Measurements from ENCODE around the gene TIMM22. TPM values are rescaled to one million over a fixed set of nuclear protein-coding genes. Genes with fewer than 3 reads are reported as not detected.

The TIMM22 gene
- polyA plus RNA-seq, 4 donors, result 6.9 to 9.4 (median 8.0) TPM

- FAIRE-seq, result no peak
- Histone ChIP-seq H3K27me3 (ENCODE audit: control insufficient read depth in 3 of 3, insufficient read depth in 3 of 3, low read length in 3 of 3) (peaks cover 0 to 27% (median 5%) of the 10 kb centered on the region in 3 donors), H3K36me3 (ENCODE audit: control insufficient read depth in 3 of 3, insufficient read depth in 2 of 3, low read depth in 1 of 3, low read length in 3 of 3) (peaks cover 0 to 2% (median 0%) of the 10 kb centered on the region in 3 donors), H3K27ac (ENCODE audit: low read depth in 1 of 3, low read length in 2 of 3) (no peak overlapping the region), H3K4me1 (ENCODE audit: control insufficient read depth in 3 of 3, insufficient read depth in 2 of 3, low read depth in 1 of 3, low read length in 2 of 3) (peaks cover 0 to 12% (median 0%) of the 10 kb centered on the region in 3 donors), H3K9me3 (ENCODE audit: control insufficient read depth in 2 of 2, insufficient read depth in 1 of 2, low read depth in 1 of 2, low read length in 1 of 2) (peaks cover 0 to 2% of the 10 kb centered on the region in 2 donors), H3K4me3 (ENCODE audit: low read depth in 1 of 3, low read length in 3 of 3) (no peak overlapping the region)
- no peak for DNase-seq
- 79 to 86% (median 84%) methylated on average over 6 of the region's 6 CpGs for WGBS, 3 donors
Measured at GRCh38 chr17:976312-976711, 20.6 kb upstream of the TIMM22 start.

- 72 to 78% (median 74%) methylated on average over 6 of the region's 6 CpGs for WGBS, 3 donors
- no peak for FAIRE-seq
- Histone ChIP-seq H3K36me3 (ENCODE audit: control insufficient read depth in 3 of 3, insufficient read depth in 2 of 3, low read depth in 1 of 3, low read length in 3 of 3) (peaks cover 0 to 2% (median 0%) of the 10 kb centered on the region in 3 donors), H3K27me3 (ENCODE audit: control insufficient read depth in 3 of 3, insufficient read depth in 3 of 3, low read length in 3 of 3) (peaks cover 0 to 26% (median 5%) of the 10 kb centered on the region in 3 donors), H3K27ac (ENCODE audit: low read depth in 1 of 3, low read length in 2 of 3) (peak overlapping the region in 1 of 3 donors; percentile 22), H3K4me3 (ENCODE audit: low read depth in 1 of 3, low read length in 3 of 3) (peak overlapping the region in 1 of 3 donors; percentile 58), H3K9me3 (ENCODE audit: control insufficient read depth in 2 of 2, insufficient read depth in 1 of 2, low read depth in 1 of 2, low read length in 1 of 2) (peaks cover 0 to 2% of the 10 kb centered on the region in 2 donors), H3K4me1 (ENCODE audit: control insufficient read depth in 3 of 3, insufficient read depth in 2 of 3, low read depth in 1 of 3, low read length in 2 of 3) (peaks cover 0 to 12% (median 0%) of the 10 kb centered on the region in 3 donors)
- DNase-seq, result no peak
Measured at GRCh38 chr17:977166-977565, 19.8 kb upstream of the TIMM22 start.

GRCh38 chr17:978103-979093, 18.5 kb upstream of the TIMM22 start:
- FAIRE-seq (no peak), DNase-seq (peak in 1 of 2 donors; percentile 42)
- H3K27ac ChIP-seq (ENCODE audit: low read depth in 1 of 3, low read length in 2 of 3), result peak overlapping the region in 2 of 3 donors; percentile 41 to 48
- 3 to 5% (median 4%) methylated on average over 45 to 72 of the region's 72 CpGs for WGBS, 3 donors
- no peaks in the 10 kb centered on the region for H3K36me3 ChIP-seq (ENCODE audit: control insufficient read depth in 3 of 3, insufficient read depth in 2 of 3, low read depth in 1 of 3, low read length in 3 of 3)
- peaks cover 0 to 26% (median 5%) of the 10 kb centered on the region in 3 donors for H3K27me3 ChIP-seq (ENCODE audit: control insufficient read depth in 3 of 3, insufficient read depth in 3 of 3, low read length in 3 of 3)
- no peaks in the 10 kb centered on the region for H3K9me3 ChIP-seq (ENCODE audit: control insufficient read depth in 2 of 2, insufficient read depth in 1 of 2, low read depth in 1 of 2, low read length in 1 of 2)
- H3K4me1 ChIP-seq (ENCODE audit: control insufficient read depth in 3 of 3, insufficient read depth in 2 of 3, low read depth in 1 of 3, low read length in 2 of 3), result peaks cover 0 to 12% (median 0%) of the 10 kb centered on the region in 3 donors
- H3K4me3 ChIP-seq (ENCODE audit: low read depth in 1 of 3, low read length in 3 of 3), result peak overlapping the region; percentile 32 to 58 (median 41)

GRCh38 chr17:979212-979538, 17.8 kb upstream of the TIMM22 start:
- peak overlapping the region in 2 of 3 donors; percentile 42 to 54 for H3K27ac ChIP-seq (ENCODE audit: low read depth in 1 of 3, low read length in 2 of 3)
- 0 to 1% (median 1%) methylated on average over 8 to 42 of the region's 42 CpGs for WGBS, 3 donors
- H3K36me3 ChIP-seq (ENCODE audit: control insufficient read depth in 3 of 3, insufficient read depth in 2 of 3, low read depth in 1 of 3, low read length in 3 of 3), result no peaks in the 10 kb centered on the region

GRCh38 chr17:979539-980405, 17.2 kb upstream of the TIMM22 start, which contains the start of gene NXN:
Gene NXN (minus strand): TSS chr17:979776.
- peak; percentile 63 to 87 for DNase-seq
- H3K9me3 ChIP-seq (ENCODE audit: control insufficient read depth in 2 of 2, insufficient read depth in 1 of 2, low read depth in 1 of 2, low read length in 1 of 2), result no peaks in the 10 kb centered on the region
- H3K4me1 ChIP-seq (ENCODE audit: control insufficient read depth in 3 of 3, insufficient read depth in 2 of 3, low read depth in 1 of 3, low read length in 2 of 3), result peaks cover 0 to 12% (median 0%) of the 10 kb centered on the region in 3 donors
- peaks cover 0 to 26% (median 5%) of the 10 kb centered on the region in 3 donors for H3K27me3 ChIP-seq (ENCODE audit: control insufficient read depth in 3 of 3, insufficient read depth in 3 of 3, low read length in 3 of 3)
- no peaks in the 10 kb centered on the region for H3K36me3 ChIP-seq (ENCODE audit: control insufficient read depth in 3 of 3, insufficient read depth in 2 of 3, low read depth in 1 of 3, low read length in 3 of 3)
- 1 to 3% (median 2%) methylated on average over 38 to 94 of the region's 94 CpGs for WGBS, 3 donors
- FAIRE-seq, result no peak
- peak within 1 kb of the TSS; percentile 56 to 64 (median 58) for H3K4me3 ChIP-seq (ENCODE audit: low read depth in 1 of 3, low read length in 3 of 3)
- peak within 1 kb of the TSS in 2 of 3 donors; percentile 61 to 75 for H3K27ac ChIP-seq (ENCODE audit: low read depth in 1 of 3, low read length in 2 of 3)

More at GRCh38 chr17:979212-979538, 17.8 kb upstream of the TIMM22 start:
- FAIRE-seq, result no peak
- Histone ChIP-seq H3K4me1 (ENCODE audit: control insufficient read depth in 3 of 3, insufficient read depth in 2 of 3, low read depth in 1 of 3, low read length in 2 of 3) (peaks cover 0 to 12% (median 0%) of the 10 kb centered on the region in 3 donors), H3K4me3 (ENCODE audit: low read depth in 1 of 3, low read length in 3 of 3) (peak overlapping the region; percentile 34 to 64 (median 56)), H3K27me3 (ENCODE audit: control insufficient read depth in 3 of 3, insufficient read depth in 3 of 3, low read length in 3 of 3) (peaks cover 0 to 26% (median 5%) of the 10 kb centered on the region in 3 donors), H3K9me3 (ENCODE audit: control insufficient read depth in 2 of 2, insufficient read depth in 1 of 2, low read depth in 1 of 2, low read length in 1 of 2) (no peaks in the 10 kb centered on the region)
- no peak for DNase-seq

GRCh38 chr17:980406-981291, 16.3 kb upstream of the TIMM22 start:
- peak overlapping the region in 2 of 3 donors; percentile 26 to 49 for H3K4me3 ChIP-seq (ENCODE audit: low read depth in 1 of 3, low read length in 3 of 3)
- peaks cover 0 to 21% (median 2%) of the 10 kb centered on the region in 3 donors for H3K27me3 ChIP-seq (ENCODE audit: control insufficient read depth in 3 of 3, insufficient read depth in 3 of 3, low read length in 3 of 3)
- no peaks in the 10 kb centered on the region for H3K9me3 ChIP-seq (ENCODE audit: control insufficient read depth in 2 of 2, insufficient read depth in 1 of 2, low read depth in 1 of 2, low read length in 1 of 2)
- peak overlapping the region in 2 of 3 donors; percentile 61 to 75 for H3K27ac ChIP-seq (ENCODE audit: low read depth in 1 of 3, low read length in 2 of 3)
- H3K36me3 ChIP-seq (ENCODE audit: control insufficient read depth in 3 of 3, insufficient read depth in 2 of 3, low read depth in 1 of 3, low read length in 3 of 3), result no peaks in the 10 kb centered on the region
- WGBS, 3 donors, result 18 to 26% (median 25%) methylated on average over 43 of the region's 43 CpGs
- DNase-seq (peak; percentile 86 to 90), FAIRE-seq (no peak)
- H3K4me1 ChIP-seq (ENCODE audit: control insufficient read depth in 3 of 3, insufficient read depth in 2 of 3, low read depth in 1 of 3, low read length in 2 of 3), result peaks cover 0 to 12% (median 0%) of the 10 kb centered on the region in 3 donors

GRCh38 chr17:981292-981658, 15.7 kb upstream of the TIMM22 start:
- 29 to 43% (median 34%) methylated on average over 10 of the region's 10 CpGs for WGBS, 3 donors
- H3K4me3 ChIP-seq (ENCODE audit: low read depth in 1 of 3, low read length in 3 of 3), result no peak overlapping the region
- no peaks in the 10 kb centered on the region for H3K9me3 ChIP-seq (ENCODE audit: control insufficient read depth in 2 of 2, insufficient read depth in 1 of 2, low read depth in 1 of 2, low read length in 1 of 2)
- peaks cover 0 to 21% (median 2%) of the 10 kb centered on the region in 3 donors for H3K27me3 ChIP-seq (ENCODE audit: control insufficient read depth in 3 of 3, insufficient read depth in 3 of 3, low read length in 3 of 3)
- no peaks in the 10 kb centered on the region for H3K36me3 ChIP-seq (ENCODE audit: control insufficient read depth in 3 of 3, insufficient read depth in 2 of 3, low read depth in 1 of 3, low read length in 3 of 3)
- peaks cover 0 to 12% (median 0%) of the 10 kb centered on the region in 3 donors for H3K4me1 ChIP-seq (ENCODE audit: control insufficient read depth in 3 of 3, insufficient read depth in 2 of 3, low read depth in 1 of 3, low read length in 2 of 3)
- no peak for DNase-seq
- no peak for FAIRE-seq
- no peak overlapping the region for H3K27ac ChIP-seq (ENCODE audit: low read depth in 1 of 3, low read length in 2 of 3)

Measured in small intestine (tissue), 7 donors.